Activated T-cell treated with anti-CD3 and anti-CD28 coated beads for 1 hour (primary cell): ENCODE results near the gene FLACC1.
"Not testable (repeated sequence)": the region's sequence is repeated elsewhere in the genome, so short reads cannot be mapped to it uniquely, and the experiment has no call there.

Experiments used
- DNase-seq: peaks from one replicate; pipeline ENCODE4 v3.0.0-alpha.2; 2020; ENCODE audit warnings: low read depth

FLACC1 gene

GRCh38 chr2:201254081-201254730 is 102.9 kb downstream of the FLACC1 start:
- no peak for DNase-seq

- no peak for DNase-seq
Measured at GRCh38 chr2:201250741-201251140, 106.4 kb downstream of the FLACC1 start.

GRCh38 chr2:201249889-201250288 is 107.3 kb downstream of the FLACC1 start:
- no peak for DNase-seq

- DNase-seq, result no peak
Measured at GRCh38 chr2:201248288-201248844, 108.8 kb downstream of the FLACC1 start.

- no peak for DNase-seq
Measured at GRCh38 chr2:201246280-201246679, 110.9 kb downstream of the FLACC1 start.

GRCh38 chr2:201244829-201245228 is 112.3 kb downstream of the FLACC1 start:
- no peak for DNase-seq

DNA sequence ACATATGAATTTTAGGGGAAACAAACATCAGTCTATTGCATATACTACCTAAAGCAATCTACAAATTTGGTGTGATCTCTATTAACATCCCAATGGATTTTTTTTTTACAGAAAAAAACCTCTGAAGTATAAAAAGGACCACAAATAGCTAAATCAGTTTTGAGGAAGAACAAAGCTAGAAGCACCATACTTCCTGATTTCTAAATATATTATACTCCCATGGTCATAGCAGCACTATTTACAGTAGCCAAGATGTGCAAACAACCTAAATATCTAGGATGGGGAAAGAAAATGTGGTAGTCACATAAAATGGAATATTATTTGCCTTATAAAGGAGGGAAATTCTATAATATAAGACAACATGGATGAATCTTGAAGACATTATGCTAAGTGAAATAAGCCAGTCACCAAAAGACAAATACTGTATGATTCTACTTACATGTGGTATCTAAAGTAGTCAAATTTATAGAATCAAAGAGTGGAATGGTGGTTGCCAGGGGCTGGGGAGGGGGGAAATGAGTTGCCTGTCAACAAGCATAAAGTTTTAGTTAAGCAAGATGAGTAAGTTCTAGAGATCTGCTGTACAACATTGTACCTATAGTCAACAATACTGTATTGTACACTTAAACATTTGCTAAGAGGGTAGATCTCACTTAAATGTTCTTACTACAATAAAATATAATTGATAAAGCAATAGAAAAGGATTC is 114.4 kb downstream of the FLACC1 start:
- no peak for DNase-seq

- not testable (repeated sequence) for DNase-seq
Measured at GRCh38 chr2:201239167-201239935, 117.8 kb downstream of the FLACC1 start.
